ENCODE results near the gene CA5B.
A peak's percentile ranks its signal among the peaks of the same experiment; 100 is the strongest.
"Not testable (repeated sequence)": the region's sequence is repeated elsewhere in the genome, so short reads cannot be mapped to it uniquely, and the experiment has no call there.

CA5B gene

GRCh38 chrX:15737959-15738902, at the start of gene CA5B:
CA5B (plus strand) TSS chrX:15738270; CDS start chrX:15750024, 11,754 bp downstream.
- peak; percentile 95 to 97 for DNase-seq (ENCODE audit: low read depth in 2 of 2, low spot score in 1 of 2)

- no peak for DNase-seq (ENCODE audit: low read depth in 2 of 2, low spot score in 1 of 2)
Observed at GRCh38 chrX:15694941-15695451, 43.1 kb upstream of the CA5B start.

GRCh38 chrX:15696516-15696915, 41.6 kb upstream of the CA5B start:
- no peak for DNase-seq (ENCODE audit: low read depth in 2 of 2, low spot score in 1 of 2)

- DNase-seq (ENCODE audit: low read depth in 2 of 2, low spot score in 1 of 2), result no peak
Observed at GRCh38 chrX:15702488-15703371, 35.3 kb upstream of the CA5B start.

GRCh38 chrX:15703809-15704208, 34.3 kb upstream of the CA5B start:
- DNase-seq (ENCODE audit: low read depth in 2 of 2, low spot score in 1 of 2), result not testable (repeated sequence)

GRCh38 chrX:15704273-15704672, 33.8 kb upstream of the CA5B start:
- DNase-seq (ENCODE audit: low read depth in 2 of 2, low spot score in 1 of 2), result not testable (repeated sequence)

GRCh38 chrX:15714529-15714928, 23.5 kb upstream of the CA5B start:
- DNase-seq (ENCODE audit: low read depth in 2 of 2, low spot score in 1 of 2), result no peak

GRCh38 chrX:15718283-15718970, 19.6 kb upstream of the CA5B start:
- DNase-seq (ENCODE audit: low read depth in 2 of 2, low spot score in 1 of 2), result no peak

- DNase-seq (ENCODE audit: low read depth in 2 of 2, low spot score in 1 of 2), result no peak
Observed at GRCh38 chrX:15719324-15719968, 18.6 kb upstream of the CA5B start.

- no peak for DNase-seq (ENCODE audit: low read depth in 2 of 2, low spot score in 1 of 2)
Observed at GRCh38 chrX:15721911-15722310, 16.2 kb upstream of the CA5B start.

- DNase-seq (ENCODE audit: low read depth in 2 of 2, low spot score in 1 of 2), result no peak
Observed at GRCh38 chrX:15723887-15724517, 14.1 kb upstream of the CA5B start.

GRCh38 chrX:15724911-15725310, 13.2 kb upstream of the CA5B start:
- DNase-seq (ENCODE audit: low read depth in 2 of 2, low spot score in 1 of 2), result no peak

GRCh38 chrX:15731368-15731767, 6.7 kb upstream of the CA5B start:
- not testable (repeated sequence) for DNase-seq (ENCODE audit: low read depth in 2 of 2, low spot score in 1 of 2)

GRCh38 chrX:15737190-15737958, 696 bp upstream of the CA5B start:
- DNase-seq (ENCODE audit: low read depth in 2 of 2, low spot score in 1 of 2), result no peak

GRCh38 chrX:15739886-15740285, 1.8 kb downstream of the CA5B start:
- DNase-seq (ENCODE audit: low read depth in 2 of 2, low spot score in 1 of 2), result no peak

GRCh38 chrX:15744181-15744867, 6.3 kb downstream of the CA5B start:
- no peak for DNase-seq (ENCODE audit: low read depth in 2 of 2, low spot score in 1 of 2)

GRCh38 chrX:15745179-15745578, 7.1 kb downstream of the CA5B start:
- no peak for DNase-seq (ENCODE audit: low read depth in 2 of 2, low spot score in 1 of 2)

GRCh38 chrX:15746651-15747050, 8.6 kb downstream of the CA5B start:
- DNase-seq (ENCODE audit: low read depth in 2 of 2, low spot score in 1 of 2), result not testable (repeated sequence)

Measured in stimulated activated CD8-positive, alpha-beta memory T cell treated with anti-CD3 and anti-CD28 coated beads, Interleukin-4, amount 100 ng/mL, for 4 hours (primary cell).